Caco-2 (cell line): ENCODE results near the gene ABCA8. TPM values are rescaled to one million over a fixed set of nuclear protein-coding genes. Genes with fewer than 3 reads are reported as not detected.

Experiments used
- BruUV-seq: library from RNA; stranded (reverse); fragments of 400-500 nt; replicated peaks from 2 replicates; lab custom pipeline; 2021; lab: Mats Ljungman, UMichigan
- CTCF ChIA-PET: fragments of 300-600 bp; sonication (Branson Sonifier 250); formaldehyde crosslinking; loops from one replicate; lab custom pipeline; 2022; ENCODE audit warnings: antibody characterized with exemption; lab: Charles Lee
- POLR2A ChIA-PET: fragments of 300-600 bp; sonication (Branson Sonifier 250); formaldehyde crosslinking; loops from one replicate; lab custom pipeline; 2022; ENCODE audit warnings: antibody characterized with exemption; lab: Charles Lee
- DNase-seq, 2 experiments: peaks; one replicate each; pipeline versions ENCODE4 v3.0.0 to v3.0.0-alpha.2; 2020 to 2022
- H3K27me3 ChIP-seq: replicated peaks from 2 replicates; pipeline ENCODE4 v1.6.0; 2011; ENCODE audit warnings: low read length; ENCODE audit not compliant: control insufficient read depth, insufficient read depth
- H3K36me3 ChIP-seq: 2 replicates; pipeline ENCODE4 v1.5.1; 2011; ENCODE audit warnings: low read length; ENCODE audit not compliant: control insufficient read depth, insufficient read depth
- H3K4me1 ChIP-seq: fragments of 250-450 bp; sonication (Bioruptor Pico); 2 replicates; pipeline ENCODE4 v1.5.1; 2020; ENCODE audit warnings: mild to moderate bottlenecking
- H3K4me3 ChIP-seq: 2 replicates; pipeline ENCODE4 v1.5.1; 2011; ENCODE audit warnings: low read depth, mild to moderate bottlenecking, control low read depth, low read length
- H3K9me3 ChIP-seq: fragments of 250-450 bp; sonication (Bioruptor Pico); 2 replicates; pipeline ENCODE4 v1.5.1; 2020; ENCODE audit warnings: mild to moderate bottlenecking, moderate library complexity
- H3K27ac Mint-ChIP-seq: one replicate; pipeline ENCODE4 v1.8.0; 2022; ENCODE audit warnings: mixed read lengths; ENCODE audit not compliant: unreplicated experiment
- H3K27me3 Mint-ChIP-seq: one replicate; pipeline ENCODE4 v1.8.0; 2022; ENCODE audit warnings: mixed read lengths; ENCODE audit not compliant: insufficient read depth, unreplicated experiment
- H3K36me3 Mint-ChIP-seq: one replicate; pipeline ENCODE4 v1.8.0; 2022; ENCODE audit warnings: mild to moderate bottlenecking, mixed read lengths; ENCODE audit not compliant: insufficient read depth, unreplicated experiment
- H3K4me1 Mint-ChIP-seq: one replicate; pipeline ENCODE4 v1.8.0; 2022; ENCODE audit warnings: low read depth, mixed read lengths; ENCODE audit not compliant: unreplicated experiment
- H3K4me3 Mint-ChIP-seq: one replicate; pipeline ENCODE4 v1.8.0; 2022; ENCODE audit warnings: mild to moderate bottlenecking, moderate library complexity, mixed read lengths; ENCODE audit not compliant: unreplicated experiment
- H3K9me3 Mint-ChIP-seq: one replicate; pipeline ENCODE4 v1.8.0; 2022; ENCODE audit warnings: mixed read lengths; ENCODE audit not compliant: unreplicated experiment
- intact Hi-C: fragments of 100-400 bp; cut with micrococcal nuclease; formaldehyde crosslinking; loops from one replicate; pipeline ENCODE4 v1.10.0; 2022; ENCODE audit not compliant: unreplicated experiment
- total RNA-seq: library from RNA; stranded (reverse); gene quantifications from 2 replicates; pipeline ENCODE4 v1.2.3, GENCODE V29; 2022
- TF ChIP-seq, protein P1 (sequence below), 2 experiments: fragments of 200-600 bp in 1 of 2; IDR thresholded peaks; 1 replicate in 1 of 2; 2 replicates in 1 of 2; pipeline versions ENCODE4 v1.5.1 to v1.8.0; 2011 to 2022; ENCODE audit warnings: antibody characterized with exemption in 1 of 2, control low read depth in 1 of 2, inconsistent platforms in 1 of 2, low read depth in 1 of 2, low read length in 1 of 2, mild to moderate bottlenecking in 1 of 2, moderate library complexity in 1 of 2; ENCODE audit not compliant: insufficient read depth in 1 of 2, severe bottlenecking in 1 of 2, unreplicated experiment in 1 of 2

Gene ABCA8
- total RNA-seq, 1 experiment from 2014 or later = 0.91 TPM

DNA sequence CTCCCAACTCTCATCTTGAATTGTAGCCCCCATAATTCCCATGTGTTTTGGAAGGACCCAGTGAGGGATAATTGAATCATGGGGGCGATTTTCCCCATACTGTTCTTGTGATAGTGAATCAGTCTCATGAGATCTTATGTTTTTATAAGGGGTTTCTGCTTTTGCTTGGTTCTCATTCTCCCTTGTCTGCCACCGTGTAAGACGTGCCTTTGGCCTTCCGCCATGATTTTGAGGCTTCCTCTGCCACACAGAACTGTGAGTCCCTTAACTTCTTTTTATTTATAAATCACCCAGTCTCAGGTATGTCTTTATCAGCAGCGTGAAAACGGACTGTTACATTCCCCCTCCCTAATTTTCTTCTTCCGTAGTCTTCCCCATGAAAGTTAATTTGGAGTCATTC is 124.0 kb downstream of the ABCA8 start:
- H3K36me3 Mint-ChIP-seq = no peaks in the 10 kb centered on the region
- ChIA-PET CTCF (no interaction called here), POLR2A (no interaction called here)
- H3K27ac Mint-ChIP-seq = no peak overlapping the region
- Histone ChIP-seq H3K36me3 (no peaks in the 10 kb centered on the region), H3K4me1 (no peaks in the 10 kb centered on the region), H3K9me3 (no peaks in the 10 kb centered on the region), H3K27me3 (no peaks in the 10 kb centered on the region), H3K4me3 (no peak overlapping the region)
- peaks cover 8% of the 10 kb centered on the region for H3K9me3 Mint-ChIP-seq
- TF ChIP-seq, protein P1, sequence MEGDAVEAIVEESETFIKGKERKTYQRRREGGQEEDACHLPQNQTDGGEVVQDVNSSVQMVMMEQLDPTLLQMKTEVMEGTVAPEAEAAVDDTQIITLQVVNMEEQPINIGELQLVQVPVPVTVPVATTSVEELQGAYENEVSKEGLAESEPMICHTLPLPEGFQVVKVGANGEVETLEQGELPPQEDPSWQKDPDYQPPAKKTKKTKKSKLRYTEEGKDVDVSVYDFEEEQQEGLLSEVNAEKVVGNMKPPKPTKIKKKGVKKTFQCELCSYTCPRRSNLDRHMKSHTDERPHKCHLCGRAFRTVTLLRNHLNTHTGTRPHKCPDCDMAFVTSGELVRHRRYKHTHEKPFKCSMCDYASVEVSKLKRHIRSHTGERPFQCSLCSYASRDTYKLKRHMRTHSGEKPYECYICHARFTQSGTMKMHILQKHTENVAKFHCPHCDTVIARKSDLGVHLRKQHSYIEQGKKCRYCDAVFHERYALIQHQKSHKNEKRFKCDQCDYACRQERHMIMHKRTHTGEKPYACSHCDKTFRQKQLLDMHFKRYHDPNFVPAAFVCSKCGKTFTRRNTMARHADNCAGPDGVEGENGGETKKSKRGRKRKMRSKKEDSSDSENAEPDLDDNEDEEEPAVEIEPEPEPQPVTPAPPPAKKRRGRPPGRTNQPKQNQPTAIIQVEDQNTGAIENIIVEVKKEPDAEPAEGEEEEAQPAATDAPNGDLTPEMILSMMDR (IDR thresholded peaks at IDR 0.05; ENCODE audit: insufficient read depth in 1 of 2, low read depth in 1 of 2, low read length in 1 of 2, severe bottlenecking in 1 of 2, unreplicated experiment in 1 of 2) = no peak
- H3K4me3 Mint-ChIP-seq = no peak overlapping the region
- no TSS peak for BruUV-seq
- intact Hi-C loops = no loop called here
- no peaks in the 10 kb centered on the region for H3K4me1 Mint-ChIP-seq
- no peaks in the 10 kb centered on the region for H3K27me3 Mint-ChIP-seq
- DNase-seq = no peak

DNA sequence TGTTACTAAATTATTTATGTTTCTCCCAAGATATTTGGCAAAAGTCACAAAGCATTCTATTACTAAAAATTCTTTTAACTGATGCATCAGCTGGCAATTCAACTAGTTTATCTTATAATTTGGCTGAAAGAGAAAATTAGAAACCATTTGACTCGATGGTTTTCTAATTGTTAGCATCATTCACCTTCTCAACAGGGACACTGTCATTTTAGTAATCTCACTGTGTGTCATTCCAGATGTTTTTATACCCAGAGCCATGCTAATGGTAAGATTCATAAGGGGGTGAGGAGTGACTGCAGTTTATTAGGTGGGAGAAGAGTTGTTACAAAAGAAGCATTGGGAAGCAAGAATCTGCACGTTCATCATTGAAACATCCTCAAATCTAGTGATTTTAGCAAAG is 124.9 kb downstream of the ABCA8 start:
- intact Hi-C loops = no loop called here
- DNase-seq = no peak
- H3K27ac Mint-ChIP-seq = no peak overlapping the region
- H3K4me3 Mint-ChIP-seq = no peak overlapping the region
- H3K27me3 ChIP-seq = no peaks in the 10 kb centered on the region
- H3K27me3 Mint-ChIP-seq = no peaks in the 10 kb centered on the region
- H3K4me3 ChIP-seq = no peak overlapping the region
- no peaks in the 10 kb centered on the region for H3K36me3 Mint-ChIP-seq
- TF ChIP-seq, protein P1 (IDR thresholded peaks at IDR 0.05; ENCODE audit: insufficient read depth in 1 of 2, low read depth in 1 of 2, low read length in 1 of 2, severe bottlenecking in 1 of 2, unreplicated experiment in 1 of 2) = no peak
- peaks cover 8% of the 10 kb centered on the region for H3K9me3 Mint-ChIP-seq
- H3K4me1 ChIP-seq = no peaks in the 10 kb centered on the region
- no peaks in the 10 kb centered on the region for H3K4me1 Mint-ChIP-seq
- no TSS peak for BruUV-seq
- no peaks in the 10 kb centered on the region for H3K36me3 ChIP-seq
- POLR2A ChIA-PET = no interaction called here
- CTCF ChIA-PET = no interaction called here
- H3K9me3 ChIP-seq = no peaks in the 10 kb centered on the region

DNA sequence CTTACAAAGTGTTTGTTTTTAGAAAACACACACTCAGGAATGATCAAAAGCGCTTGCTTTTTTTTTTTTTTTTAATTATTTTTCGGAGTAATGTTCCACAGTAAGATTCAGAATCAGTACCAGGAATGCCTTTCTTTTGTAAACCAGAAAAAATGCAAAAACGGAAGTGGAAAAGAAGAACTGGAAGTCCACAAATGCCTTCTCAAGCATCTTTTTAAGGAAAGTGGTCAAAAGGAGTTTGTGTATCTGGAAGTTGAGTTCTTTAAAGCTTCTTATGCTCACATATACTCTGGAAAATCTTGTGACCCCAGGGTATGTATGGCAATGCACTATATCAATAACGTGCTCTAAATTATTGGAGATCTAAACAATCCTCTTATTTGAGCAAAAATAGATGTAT is 126.0 kb downstream of the ABCA8 start:
- H3K36me3 ChIP-seq = no peaks in the 10 kb centered on the region
- no TSS peak for BruUV-seq
- POLR2A ChIA-PET = no interaction called here
- CTCF ChIA-PET = interaction anchor here (0.5 kb wide), 1 partner anchor 26 kb away, joined by 3 read pairs; no protein-coding TSS in a partner anchor
- TF ChIP-seq, protein P1 (IDR thresholded peaks at IDR 0.05; ENCODE audit: insufficient read depth in 1 of 2, low read depth in 1 of 2, low read length in 1 of 2, severe bottlenecking in 1 of 2, unreplicated experiment in 1 of 2) = no peak
- Mint-ChIP-seq H3K4me1 (no peaks in the 10 kb centered on the region), H3K4me3 (no peak overlapping the region), H3K27me3 (no peaks in the 10 kb centered on the region), H3K36me3 (no peaks in the 10 kb centered on the region), H3K27ac (no peak overlapping the region), H3K9me3 (peaks cover 8% of the 10 kb centered on the region)
- no peaks in the 10 kb centered on the region for H3K4me1 ChIP-seq
- no peak overlapping the region for H3K4me3 ChIP-seq
- H3K9me3 ChIP-seq = no peaks in the 10 kb centered on the region
- intact Hi-C loops = no loop called here
- H3K27me3 ChIP-seq = no peaks in the 10 kb centered on the region
- DNase-seq = no peak
